SK-N-SH treated with all-trans-retinoic acid at 6 μM for 48 hours (cell line): ENCODE measurements around the gene NACC1.

Experiments used
- ARNTL ChIP-seq: fragments of 450-650 bp; formaldehyde crosslinking; IDR thresholded peaks from 2 replicates; pipeline ENCODE4 v1.5.0; 2020; ENCODE audit warnings: low read depth, mild to moderate bottlenecking, moderate library complexity, borderline replicate concordance
- BACH2 ChIP-seq: fragments of 250-450 bp; sonication (Bioruptor Pico); IDR thresholded peaks from 2 replicates; pipeline ENCODE4 v1.9.0; 2021; ENCODE audit warnings: mild to moderate bottlenecking, borderline replicate concordance
- CSDC2 ChIP-seq: fragments of 250-450 bp; sonication (Bioruptor Pico); IDR thresholded peaks from 2 replicates; pipeline ENCODE4 v1.5.0; 2020; ENCODE audit warnings: mild to moderate bottlenecking, moderate library complexity
- GLIS3 ChIP-seq: fragments of 250-450 bp; sonication (Bioruptor Pico); IDR thresholded peaks from 2 replicates; pipeline ENCODE4 v1.5.0; 2020; ENCODE audit warnings: mild to moderate bottlenecking, moderate library complexity
- ISL1 ChIP-seq: fragments of 250-450 bp; sonication (Bioruptor Pico); IDR thresholded peaks from 2 replicates; pipeline ENCODE4 v2.1.2; 2022; ENCODE audit warnings: mild to moderate bottlenecking, moderate library complexity
- OSR1 ChIP-seq: fragments of 250-450 bp; sonication (Bioruptor Pico); IDR thresholded peaks from 2 replicates; pipeline ENCODE4 v1.8.0; 2022; ENCODE audit warnings: moderate library complexity, mild to moderate bottlenecking, inconsistent platforms
- PATZ1 ChIP-seq: fragments of 250-450 bp; sonication (Bioruptor Pico); IDR thresholded peaks from 2 replicates; pipeline ENCODE4 v1.8.0; 2020; ENCODE audit warnings: mild to moderate bottlenecking, moderate library complexity, borderline replicate concordance
- PPARA ChIP-seq: fragments of 250-450 bp; sonication (Bioruptor Pico); IDR thresholded peaks from 2 replicates; pipeline ENCODE4 v1.5.0; 2020; ENCODE audit warnings: mild to moderate bottlenecking, borderline replicate concordance
- ZFP3 ChIP-seq: fragments of 250-450 bp; sonication (Bioruptor Pico); IDR thresholded peaks from 2 replicates; pipeline ENCODE4 v1.5.0; 2020; ENCODE audit warnings: mild to moderate bottlenecking, moderate library complexity
- ZFP30 ChIP-seq: fragments of 450-650 bp; formaldehyde crosslinking; IDR thresholded peaks from 2 replicates; pipeline ENCODE4 v1.5.0; 2022; ENCODE audit warnings: mild to moderate bottlenecking, moderate library complexity
- ZNF70 ChIP-seq: fragments of 450-650 bp; formaldehyde crosslinking; IDR thresholded peaks from 2 replicates; pipeline ENCODE4 v1.5.0; 2020; ENCODE audit warnings: mild to moderate bottlenecking, moderate library complexity
- ZNF8 ChIP-seq: fragments of 450-650 bp; formaldehyde crosslinking; IDR thresholded peaks from 2 replicates; pipeline ENCODE4 v1.5.0; 2020; ENCODE audit warnings: mild to moderate bottlenecking, moderate library complexity
- TF ChIP-seq, protein P1 (sequence below): fragments of 250-450 bp; sonication (Bioruptor Pico); IDR thresholded peaks from 2 replicates; pipeline ENCODE4 v1.5.1; 2020; ENCODE audit warnings: low read depth, mild to moderate bottlenecking, moderate library complexity
- TF ChIP-seq, protein P2 (sequence below): fragments of 250-450 bp; sonication (Bioruptor Pico); IDR thresholded peaks from 2 replicates; pipeline ENCODE4 v1.8.0; 2021; ENCODE audit warnings: low read depth, mild to moderate bottlenecking, moderate library complexity, borderline replicate concordance

DNA sequence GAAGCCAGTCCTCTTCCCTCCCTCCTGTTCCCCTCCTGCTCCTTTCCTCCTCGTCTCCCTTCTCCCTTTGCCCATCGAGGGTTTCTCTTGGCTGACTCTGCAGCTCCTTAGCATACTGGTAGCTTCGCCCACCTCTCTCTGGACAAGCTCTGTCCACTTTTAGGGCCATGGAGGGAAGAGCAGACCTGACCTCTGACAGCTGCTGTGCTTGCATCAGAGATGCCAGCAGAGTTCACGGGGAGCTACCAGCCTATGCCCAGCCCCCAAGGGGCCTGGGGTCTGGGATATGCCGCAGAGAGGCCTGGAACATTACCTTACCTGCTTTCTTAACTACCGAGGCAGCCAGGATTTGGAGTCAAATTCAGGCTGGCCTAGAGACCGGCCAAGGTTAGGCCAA, 35.1 kb upstream of the NACC1 start:
- TF ChIP-seq ISL1 (CRISPR knock-in tag) = no peak
- no peak for TF ChIP-seq ZNF8 (CRISPR knock-in tag)
- no peak for TF ChIP-seq BACH2 (CRISPR knock-in tag)
- no peak for TF ChIP-seq ZFP3 (CRISPR knock-in tag)
- TF ChIP-seq ZFP30 (CRISPR knock-in tag) = no peak
- TF ChIP-seq ARNTL (CRISPR knock-in tag) = no peak
- no peak for TF ChIP-seq PPARA (CRISPR knock-in tag)
- no peak for TF ChIP-seq PATZ1
- no peak for TF ChIP-seq GLIS3 (CRISPR knock-in tag)
- TF ChIP-seq, protein P1, sequence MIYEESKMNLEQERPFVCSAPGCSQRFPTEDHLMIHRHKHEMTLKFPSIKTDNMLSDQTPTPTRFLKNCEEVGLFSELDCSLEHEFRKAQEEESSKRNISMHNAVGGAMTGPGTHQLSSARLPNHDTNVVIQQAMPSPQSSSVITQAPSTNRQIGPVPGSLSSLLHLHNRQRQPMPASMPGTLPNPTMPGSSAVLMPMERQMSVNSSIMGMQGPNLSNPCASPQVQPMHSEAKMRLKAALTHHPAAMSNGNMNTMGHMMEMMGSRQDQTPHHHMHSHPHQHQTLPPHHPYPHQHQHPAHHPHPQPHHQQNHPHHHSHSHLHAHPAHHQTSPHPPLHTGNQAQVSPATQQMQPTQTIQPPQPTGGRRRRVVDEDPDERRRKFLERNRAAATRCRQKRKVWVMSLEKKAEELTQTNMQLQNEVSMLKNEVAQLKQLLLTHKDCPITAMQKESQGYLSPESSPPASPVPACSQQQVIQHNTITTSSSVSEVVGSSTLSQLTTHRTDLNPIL (CRISPR knock-in tag) = no peak
- no peak for TF ChIP-seq OSR1 (CRISPR knock-in tag)
- TF ChIP-seq ZNF70 (CRISPR knock-in tag) = no peak
- TF ChIP-seq CSDC2 (CRISPR knock-in tag) = no peak
- TF ChIP-seq, protein P2, sequence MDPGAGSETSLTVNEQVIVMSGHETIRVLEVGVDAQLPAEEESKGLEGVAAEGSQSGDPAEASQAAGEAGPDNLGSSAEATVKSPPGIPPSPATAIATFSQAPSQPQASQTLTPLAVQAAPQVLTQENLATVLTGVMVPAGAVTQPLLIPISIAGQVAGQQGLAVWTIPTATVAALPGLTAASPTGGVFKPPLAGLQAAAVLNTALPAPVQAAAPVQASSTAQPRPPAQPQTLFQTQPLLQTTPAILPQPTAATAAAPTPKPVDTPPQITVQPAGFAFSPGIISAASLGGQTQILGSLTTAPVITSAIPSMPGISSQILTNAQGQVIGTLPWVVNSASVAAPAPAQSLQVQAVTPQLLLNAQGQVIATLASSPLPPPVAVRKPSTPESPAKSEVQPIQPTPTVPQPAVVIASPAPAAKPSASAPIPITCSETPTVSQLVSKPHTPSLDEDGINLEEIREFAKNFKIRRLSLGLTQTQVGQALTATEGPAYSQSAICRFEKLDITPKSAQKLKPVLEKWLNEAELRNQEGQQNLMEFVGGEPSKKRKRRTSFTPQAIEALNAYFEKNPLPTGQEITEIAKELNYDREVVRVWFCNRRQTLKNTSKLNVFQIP (CRISPR knock-in tag) = no peak
